Lower leg skin (tissue), 3 donors: ENCODE data around the gene SORCS2.

Experiments
- POLR2A ChIP-seq, 2 donors: fragments of 450-650 bp; IDR thresholded peaks; one replicate each; pipeline ENCODE4 v1.6.1; 2016 to 2017; ENCODE audit warnings: antibody characterized with exemption in 2 of 2, mild to moderate bottlenecking in 1 of 2, moderate library complexity in 1 of 2
- TF ChIP-seq, protein P1 (sequence below), 3 donors: fragments of 450-650 bp; IDR thresholded peaks; one replicate each; pipeline ENCODE4 v1.5.1; 2016; ENCODE audit warnings: antibody characterized with exemption in 3 of 3, mild to moderate bottlenecking in 3 of 3, moderate library complexity in 2 of 3

DNA sequence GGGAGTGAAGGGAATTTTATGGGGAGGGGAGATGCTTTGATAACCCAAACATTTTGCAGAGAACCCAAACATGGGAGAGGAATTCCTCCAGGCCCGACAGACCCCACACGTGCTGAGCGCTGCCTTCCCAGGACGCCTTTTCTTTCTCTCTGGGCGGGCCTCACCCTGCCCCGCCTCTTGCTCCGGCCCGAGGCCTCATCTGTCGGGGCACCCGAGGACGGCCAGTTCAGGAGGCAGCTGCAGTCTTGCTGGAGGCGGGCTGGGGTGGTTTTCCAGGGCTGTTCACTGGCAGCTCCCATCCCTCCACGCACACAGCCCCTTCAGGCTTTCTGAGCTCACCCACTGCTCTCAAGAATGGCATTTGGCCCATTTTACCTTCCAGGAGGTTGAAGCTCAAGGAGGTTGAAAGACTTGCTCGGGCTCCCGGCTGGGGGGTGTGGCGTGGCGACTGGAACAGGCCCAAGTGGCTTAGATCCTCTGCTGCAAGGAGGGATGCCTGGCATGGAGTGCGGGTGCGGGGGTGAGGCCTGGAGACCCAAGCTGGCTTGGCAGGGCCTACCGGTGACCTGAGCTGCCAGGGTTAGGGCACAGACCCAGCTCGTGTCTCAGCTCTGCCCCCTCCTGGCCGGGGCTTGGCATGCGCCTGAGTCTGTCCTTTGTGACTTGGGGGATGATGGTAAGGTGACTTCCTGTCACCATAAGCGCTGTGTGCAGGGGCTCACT, 143.2 kb downstream of the SORCS2 start:
- TF ChIP-seq, protein P1, sequence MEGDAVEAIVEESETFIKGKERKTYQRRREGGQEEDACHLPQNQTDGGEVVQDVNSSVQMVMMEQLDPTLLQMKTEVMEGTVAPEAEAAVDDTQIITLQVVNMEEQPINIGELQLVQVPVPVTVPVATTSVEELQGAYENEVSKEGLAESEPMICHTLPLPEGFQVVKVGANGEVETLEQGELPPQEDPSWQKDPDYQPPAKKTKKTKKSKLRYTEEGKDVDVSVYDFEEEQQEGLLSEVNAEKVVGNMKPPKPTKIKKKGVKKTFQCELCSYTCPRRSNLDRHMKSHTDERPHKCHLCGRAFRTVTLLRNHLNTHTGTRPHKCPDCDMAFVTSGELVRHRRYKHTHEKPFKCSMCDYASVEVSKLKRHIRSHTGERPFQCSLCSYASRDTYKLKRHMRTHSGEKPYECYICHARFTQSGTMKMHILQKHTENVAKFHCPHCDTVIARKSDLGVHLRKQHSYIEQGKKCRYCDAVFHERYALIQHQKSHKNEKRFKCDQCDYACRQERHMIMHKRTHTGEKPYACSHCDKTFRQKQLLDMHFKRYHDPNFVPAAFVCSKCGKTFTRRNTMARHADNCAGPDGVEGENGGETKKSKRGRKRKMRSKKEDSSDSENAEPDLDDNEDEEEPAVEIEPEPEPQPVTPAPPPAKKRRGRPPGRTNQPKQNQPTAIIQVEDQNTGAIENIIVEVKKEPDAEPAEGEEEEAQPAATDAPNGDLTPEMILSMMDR (IDR thresholded peaks at IDR 0.05), result no peak
- TF ChIP-seq POLR2A (IDR thresholded peaks at IDR 0.05), result no peak
